NCI-H2081 treated with DMSO at 0.1 percent for 48 hours (cell line): ENCODE results near the gene NEURL3.
A peak's percentile ranks its signal among the peaks of the same experiment; 100 is the strongest.

ENCODE experiments used
- DNase-seq: peaks from one replicate; lab custom pipeline; 2025; lab: John Stamatoyannopoulos, UW

Gene NEURL3

GRCh38 chr2:96539215-96539920 lies 34.2 kb upstream of the NEURL3 start:
- DNase-seq, result no peak

DNA sequence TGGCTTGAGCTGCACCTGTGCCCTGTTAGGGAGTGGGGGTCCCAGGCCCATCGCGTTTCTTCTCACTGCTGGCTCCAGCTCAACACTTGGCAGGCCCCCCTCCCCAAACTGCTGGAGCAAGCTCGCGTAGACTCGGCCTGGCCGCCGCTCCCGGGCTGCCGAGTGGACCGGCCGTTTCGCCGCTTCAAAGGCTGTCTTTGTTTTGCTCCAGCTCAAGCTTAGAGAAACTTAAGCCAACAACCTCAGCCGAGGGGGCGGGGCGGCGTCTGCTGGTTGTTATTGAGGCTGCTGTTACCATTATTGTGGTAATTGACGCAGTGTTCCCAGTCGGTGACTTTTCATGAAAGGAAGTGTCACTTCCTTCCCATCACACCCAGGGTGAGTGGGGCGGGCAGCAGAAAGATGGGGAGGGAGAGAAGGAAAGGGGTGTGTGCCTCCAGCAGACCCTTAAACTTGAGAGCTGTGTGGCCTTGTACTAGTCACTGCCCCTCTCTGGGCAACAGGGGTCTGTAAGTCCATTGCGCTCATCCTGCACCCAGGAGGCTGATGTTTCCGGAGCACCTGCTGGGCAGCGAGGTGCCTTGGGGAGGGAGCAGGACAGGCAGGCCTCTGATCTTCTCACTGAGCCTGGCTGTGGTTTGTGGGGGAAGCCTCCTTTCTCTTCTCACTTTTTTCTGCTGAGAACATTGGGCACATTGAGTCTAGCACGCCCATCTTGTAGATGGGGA lies 33.5 kb upstream of the NEURL3 start:
- no peak for DNase-seq

GRCh38 chr2:96537734-96538486 lies 32.8 kb upstream of the NEURL3 start:
- no peak for DNase-seq

- no peak for DNase-seq
Measured at GRCh38 chr2:96537066-96537733, 32.0 kb upstream of the NEURL3 start.

GRCh38 chr2:96536445-96537065 lies 31.4 kb upstream of the NEURL3 start, which contains the start of gene ARID5A:
ARID5A (plus strand) TSS chr2:96536752; CDS start chr2:96536827, 75 bp downstream.
- peak; percentile 22 for DNase-seq

GRCh38 chr2:96535331-96535730 lies 30.2 kb upstream of the NEURL3 start:
- DNase-seq, result no peak

GRCh38 chr2:96534701-96535181 lies 29.6 kb upstream of the NEURL3 start:
- peak; percentile 11 for DNase-seq

GRCh38 chr2:96534141-96534540 lies 29.0 kb upstream of the NEURL3 start:
- no peak for DNase-seq

DNA sequence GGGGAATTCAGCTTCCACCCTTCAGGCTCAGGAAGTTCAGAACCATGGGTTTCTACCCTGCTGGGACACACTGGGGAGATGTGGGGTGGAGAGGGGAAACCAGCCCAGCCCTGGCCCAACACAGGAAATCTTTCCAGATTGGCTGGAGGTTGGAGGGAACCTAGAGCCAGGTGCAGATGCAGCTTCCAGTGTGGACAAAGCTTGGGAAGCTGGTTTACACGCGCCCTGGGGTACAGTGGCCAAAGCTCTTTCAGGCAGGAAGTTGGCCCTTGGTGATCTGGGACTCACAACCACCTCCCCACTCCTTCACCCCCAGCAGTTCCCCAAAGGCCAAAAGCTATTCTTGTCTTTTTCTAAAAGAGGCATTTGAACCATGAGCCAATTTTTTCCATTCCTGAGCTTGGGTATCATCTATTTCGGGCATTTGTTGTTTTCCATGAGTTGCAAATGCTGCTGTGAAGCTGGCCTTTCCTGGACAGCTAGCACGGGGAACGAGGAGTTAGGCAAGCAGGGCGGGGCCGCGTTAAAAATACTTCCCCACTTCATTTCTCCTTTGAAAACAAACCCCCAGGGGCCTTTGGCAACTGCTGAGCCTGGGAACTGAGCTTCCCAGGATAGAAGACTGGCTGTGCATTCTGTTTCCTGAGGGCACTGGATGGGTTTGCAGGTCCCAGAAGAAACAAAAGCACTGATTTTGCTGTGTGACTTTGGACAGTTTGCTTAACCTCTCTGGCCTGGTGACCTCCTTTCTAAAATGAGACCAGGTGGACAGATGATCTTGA lies 28.3 kb upstream of the NEURL3 start:
- no peak for DNase-seq

GRCh38 chr2:96532641-96533291 lies 27.6 kb upstream of the NEURL3 start:
- no peak for DNase-seq

DNA sequence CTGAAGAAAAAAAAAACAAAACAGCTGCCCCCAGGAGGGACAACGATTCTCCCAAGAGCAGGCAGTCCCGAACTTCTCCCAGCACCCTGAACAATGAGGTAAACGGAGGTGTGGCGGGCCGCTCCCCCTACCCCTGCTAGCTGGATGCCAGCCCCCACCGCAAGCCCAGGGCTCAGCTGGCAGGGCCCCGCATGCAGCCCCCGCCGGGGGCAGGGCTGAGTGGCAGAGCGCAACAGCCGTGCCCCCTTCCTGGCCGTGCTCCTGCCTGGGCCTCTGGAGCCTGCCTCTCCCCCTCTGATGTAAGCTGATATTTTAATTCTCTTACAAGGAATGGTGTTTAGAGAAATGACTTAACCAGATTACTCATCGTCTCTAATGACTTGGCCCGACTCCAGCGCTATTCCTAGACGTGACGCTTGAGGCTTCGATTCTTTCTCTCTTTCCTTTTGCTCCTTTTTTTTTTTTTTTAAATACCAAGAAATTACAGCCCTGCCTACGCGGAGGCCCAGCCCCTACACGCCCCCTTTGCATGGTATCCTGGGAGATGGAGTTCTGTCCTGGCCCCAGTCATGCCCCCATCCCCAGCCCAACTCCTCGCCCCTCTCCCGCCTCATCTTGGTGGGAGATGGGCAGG lies 26.8 kb upstream of the NEURL3 start:
- peak; percentile 58 for DNase-seq

DNA sequence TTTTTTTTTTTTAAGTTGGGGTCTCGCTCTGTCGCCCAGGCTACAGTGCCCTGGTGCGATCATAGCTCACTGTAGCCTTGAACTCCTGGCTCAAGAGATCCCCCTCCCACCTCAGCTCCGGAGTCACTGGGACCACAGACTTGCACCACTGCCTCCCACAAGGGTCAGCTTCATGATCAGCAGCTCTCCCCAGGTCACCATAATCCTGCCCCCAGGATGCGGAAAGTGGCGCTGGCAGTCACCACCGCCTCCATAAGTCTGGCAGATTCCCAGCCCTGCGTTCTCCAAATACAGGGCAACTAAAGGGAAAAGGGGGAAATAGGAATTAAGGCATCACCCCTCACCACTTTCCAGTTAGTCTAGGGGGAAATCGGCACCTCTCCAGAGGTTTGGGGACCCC lies 26.2 kb upstream of the NEURL3 start:
- DNase-seq, result no peak

DNA sequence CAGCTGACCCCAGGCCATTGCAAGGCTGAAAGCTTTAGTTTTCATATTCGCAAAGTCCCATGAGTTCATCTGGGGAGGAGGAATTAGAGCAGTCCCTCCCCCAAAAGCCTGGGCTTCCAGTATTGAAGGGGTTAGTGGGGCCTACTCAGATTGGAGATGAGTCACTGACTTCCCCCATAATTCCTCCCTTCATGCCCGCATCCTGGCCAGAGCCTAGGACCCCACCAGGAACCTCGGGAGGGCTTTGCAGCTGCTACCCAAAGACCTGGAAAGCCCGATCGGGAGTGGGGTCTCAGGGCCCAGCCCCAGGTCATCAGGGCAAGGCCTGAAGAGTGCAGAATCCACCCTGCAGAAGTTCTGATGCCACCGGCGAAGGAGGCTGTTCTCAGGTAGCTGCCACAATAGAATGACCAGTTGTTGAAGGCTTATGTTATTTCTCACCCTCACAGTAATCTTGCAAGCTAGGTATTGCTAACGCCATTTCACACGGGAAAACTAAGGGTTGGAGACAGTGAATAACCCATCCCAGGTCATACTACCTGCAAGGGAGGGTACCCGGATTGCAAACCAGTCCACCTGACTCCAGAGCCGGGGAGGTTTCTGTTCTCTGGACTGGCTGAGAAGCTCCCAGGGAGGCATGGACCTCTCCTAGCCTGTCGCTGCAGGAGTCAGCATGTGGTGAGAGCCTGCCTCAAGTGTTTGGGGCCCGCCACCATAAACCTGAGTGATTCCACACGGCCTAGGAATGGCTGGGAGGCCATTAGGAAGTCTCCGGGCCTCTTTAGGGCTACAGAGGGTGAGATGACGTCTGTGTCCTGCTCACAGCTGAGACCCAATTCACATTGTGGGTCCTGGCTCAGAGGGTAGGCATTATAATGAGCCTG lies 25.6 kb upstream of the NEURL3 start:
- no peak for DNase-seq

DNA sequence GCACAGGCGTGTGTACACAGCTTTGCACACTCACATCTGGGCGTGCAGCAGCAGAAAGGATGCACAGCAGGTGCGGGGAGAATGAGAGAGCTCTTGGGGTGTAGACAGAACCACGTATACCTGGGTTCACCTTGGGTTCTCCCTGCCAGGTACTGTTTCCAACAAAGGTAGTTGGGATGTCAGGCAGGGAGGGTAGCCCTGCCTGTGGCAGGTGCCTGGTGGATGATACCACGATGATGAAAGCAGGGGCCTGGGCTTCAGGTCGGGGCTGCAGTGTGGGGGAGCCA lies 24.9 kb upstream of the NEURL3 start:
- no peak for DNase-seq

GRCh38 chr2:96529376-96530143 lies 24.4 kb upstream of the NEURL3 start:
- DNase-seq, result no peak

GRCh38 chr2:96528700-96529375 lies 23.7 kb upstream of the NEURL3 start:
- DNase-seq, result no peak

DNA sequence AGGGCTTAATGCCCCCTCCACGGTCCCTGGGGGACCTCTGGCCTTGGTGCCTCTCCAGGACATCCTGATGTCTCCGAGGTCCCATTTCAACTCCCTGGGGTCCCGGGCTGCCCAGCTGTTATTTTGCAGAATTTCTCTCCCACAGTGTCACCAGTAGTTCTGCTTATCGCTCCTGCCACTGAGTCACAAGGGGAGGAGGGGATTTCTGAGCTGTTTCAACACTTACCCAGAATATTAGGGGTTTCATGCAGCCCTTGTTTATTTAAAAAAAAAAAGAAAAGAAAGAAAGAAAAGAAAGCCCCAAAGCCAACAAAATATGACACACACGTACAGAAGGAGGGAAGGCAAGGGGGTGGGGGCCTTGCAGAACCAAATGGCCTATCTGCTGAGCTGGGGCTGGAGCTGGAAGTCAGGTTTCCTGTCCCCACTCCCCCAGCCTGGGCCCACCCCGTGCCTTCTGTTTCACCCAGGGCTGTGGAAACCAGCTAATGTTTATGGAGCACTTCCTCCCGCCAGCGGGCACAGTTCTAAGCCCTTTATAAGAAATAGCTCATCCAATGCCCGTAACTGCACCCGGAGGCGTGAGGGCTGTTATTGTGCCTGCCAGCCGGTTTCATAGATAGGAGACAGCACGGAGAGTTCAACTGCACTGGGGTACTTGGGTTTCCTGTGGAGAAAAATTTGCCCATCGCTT lies 23.0 kb upstream of the NEURL3 start:
- no peak for DNase-seq
